Putamen (tissue), 1 donor: ENCODE measurements around the gene SIGLEC9.
A peak's percentile ranks its signal among the peaks of the same experiment; 100 is the strongest.

Source experiments
- DNase-seq: peaks from one replicate; pipeline ENCODE4 v3.0.0-alpha.2; 2016; ENCODE audit warnings: low spot score

The SIGLEC9 gene

GRCh38 chr19:51124729-51125128, at the start of gene SIGLEC9:
Gene SIGLEC9 (plus strand): TSS chr19:51124906. CDS start chr19:51124975, 69 bp downstream.
- DNase-seq = peak; percentile 29

- no peak for DNase-seq
Observed at GRCh38 chr19:51075998-51076397, 48.7 kb upstream of the SIGLEC9 start.

DNA sequence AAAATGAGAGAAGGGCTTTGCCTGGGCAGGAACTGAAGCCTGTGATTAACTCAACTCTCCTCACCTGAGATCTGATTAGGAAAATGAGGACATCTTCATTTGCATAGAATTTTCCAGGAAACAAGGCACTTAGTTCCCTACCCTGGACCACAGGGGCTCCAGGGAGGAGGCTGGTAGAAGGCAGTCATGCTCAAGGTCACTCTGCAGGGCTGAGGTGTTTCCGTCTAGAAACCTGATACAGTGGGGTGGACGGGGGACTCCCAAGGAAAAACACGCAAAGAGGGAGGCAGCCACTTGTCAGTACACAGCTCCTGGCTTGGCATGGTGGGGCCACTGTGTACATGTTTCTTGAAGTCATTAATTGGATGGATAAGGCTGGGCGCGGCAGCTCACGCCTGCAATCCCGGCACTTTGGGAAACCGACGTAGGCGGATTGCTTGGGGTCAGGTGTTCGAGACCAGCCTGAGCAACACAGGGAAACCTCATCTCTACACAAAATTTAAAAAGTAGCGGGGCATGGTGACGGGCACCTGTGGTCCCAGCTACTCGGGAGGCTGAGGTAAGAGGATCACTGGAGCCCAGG, 48.0 kb upstream of the SIGLEC9 start:
- DNase-seq = no peak

- no peak for DNase-seq
Observed at GRCh38 chr19:51078104-51078503, 46.6 kb upstream of the SIGLEC9 start.

GRCh38 chr19:51078731-51079130, 46.0 kb upstream of the SIGLEC9 start:
- DNase-seq = no peak

DNA sequence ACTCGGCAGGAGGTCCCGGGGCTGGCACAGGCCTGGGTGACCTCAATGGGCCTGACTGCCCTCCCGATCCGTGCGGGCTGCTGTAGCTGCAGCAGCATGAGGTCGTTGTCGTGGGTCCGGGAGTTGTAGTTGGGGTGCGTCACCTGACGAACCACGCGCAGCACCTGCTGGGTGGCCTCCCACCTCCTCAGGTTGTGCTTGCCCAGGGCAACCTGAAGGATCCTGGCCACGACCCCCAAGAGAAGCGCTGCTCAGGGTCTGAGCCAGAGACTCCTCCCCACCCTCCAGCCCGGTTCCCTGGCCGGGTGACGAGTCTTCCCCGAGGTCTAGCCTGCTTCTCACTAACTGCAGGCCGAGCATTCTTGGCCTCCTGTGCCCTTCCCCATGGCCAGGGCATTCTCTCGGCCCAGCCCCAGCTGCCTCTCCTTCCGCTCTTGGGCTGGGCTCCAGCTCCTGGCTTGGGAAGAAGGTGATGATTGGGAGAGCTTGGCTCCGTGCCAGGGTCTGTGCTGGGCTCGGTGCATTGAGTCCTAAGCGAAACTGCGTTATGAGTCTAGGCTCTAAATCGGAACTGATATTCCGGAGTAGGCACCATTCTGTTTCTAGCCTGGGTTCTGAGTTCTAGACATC, 45.1 kb upstream of the SIGLEC9 start:
- DNase-seq = no peak

GRCh38 chr19:51081476-51081875, 43.2 kb upstream of the SIGLEC9 start:
- no peak for DNase-seq

DNA sequence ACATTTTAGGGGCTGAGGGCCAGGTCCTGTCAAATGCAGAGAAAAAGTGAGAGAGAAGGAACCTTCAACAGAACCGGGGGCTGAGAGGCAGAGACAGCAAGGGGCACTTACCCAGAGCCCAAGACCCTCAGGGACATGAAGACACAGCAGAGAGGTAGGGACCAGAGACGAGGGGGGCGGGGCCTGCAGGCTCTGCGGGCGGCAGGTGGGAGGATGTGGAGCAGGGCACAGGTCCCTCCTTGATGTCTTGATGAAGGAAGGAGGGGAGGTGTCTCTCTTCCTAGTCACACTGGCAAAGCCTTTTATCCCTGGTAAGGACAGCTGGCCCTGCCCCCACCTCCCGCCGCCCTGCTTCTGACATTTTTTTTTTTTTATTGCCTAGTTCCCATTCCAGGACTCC, 42.1 kb upstream of the SIGLEC9 start, which contains the start of gene KLK14:
TSS of gene KLK14 (minus strand) at position 277 of the 400 bp plus-strand sequence. CDS start at position 4, 273 bp downstream.
- DNase-seq = no peak

DNA sequence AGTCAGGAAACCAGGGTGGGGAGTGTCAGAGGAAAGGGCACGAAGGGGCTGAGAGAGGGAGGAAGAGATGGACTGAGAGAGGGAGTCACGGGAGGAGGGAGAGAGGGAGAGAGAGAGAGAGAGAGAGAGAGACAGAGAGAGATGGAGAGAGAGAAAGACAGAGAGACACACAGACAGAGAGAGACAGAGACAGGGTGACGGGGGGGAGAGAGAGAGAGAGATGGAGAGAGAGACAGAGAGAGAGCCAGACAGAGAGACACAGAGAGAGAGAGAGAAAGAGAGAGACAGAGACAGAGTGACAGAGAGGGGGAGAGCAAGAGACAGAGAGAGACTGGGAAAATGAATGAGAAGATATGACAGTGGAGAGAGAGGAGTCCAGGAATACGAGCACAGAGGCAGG, 41.5 kb upstream of the SIGLEC9 start:
- no peak for DNase-seq

DNA sequence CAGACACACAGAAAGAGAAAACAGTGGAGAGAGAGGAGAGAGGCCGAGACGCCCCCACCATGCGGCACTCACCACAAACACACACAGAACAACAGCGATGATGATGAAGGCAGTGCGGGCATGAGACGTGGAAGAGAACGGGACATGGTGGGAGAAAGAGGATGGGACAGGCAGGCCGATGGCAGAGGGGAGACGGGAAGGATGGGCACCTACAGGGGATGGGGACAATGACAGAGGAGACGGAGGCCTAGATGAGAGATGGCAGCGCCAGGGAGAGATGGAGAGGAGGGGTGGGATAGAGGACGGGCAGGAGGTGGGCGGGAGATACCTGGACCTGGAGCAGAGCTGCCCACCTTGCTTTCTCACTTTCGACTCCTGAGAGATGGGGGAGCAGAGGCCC, 40.9 kb upstream of the SIGLEC9 start:
- DNase-seq = no peak

DNA sequence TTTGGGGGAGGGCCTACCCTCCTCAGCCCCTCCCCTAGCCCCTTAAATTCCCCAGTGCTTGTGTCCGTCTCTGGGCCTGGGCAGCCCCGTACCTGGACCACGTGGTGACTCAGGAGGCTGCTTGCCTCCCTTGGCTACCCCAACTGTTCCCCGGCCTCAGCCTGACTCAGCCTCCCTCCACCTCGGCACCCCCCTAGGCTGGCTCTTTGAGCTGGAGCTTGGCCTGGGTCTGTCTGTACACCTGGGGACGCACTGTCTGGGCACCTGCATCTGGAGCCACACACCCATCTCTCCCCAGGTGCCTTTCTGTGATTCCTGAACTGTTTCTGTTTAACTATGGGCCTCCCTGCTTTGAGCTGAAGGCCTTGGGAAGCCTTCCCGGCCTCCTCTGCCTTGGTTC, 40.2 kb upstream of the SIGLEC9 start:
- DNase-seq = no peak

- no peak for DNase-seq
Observed at GRCh38 chr19:51086153-51086850, 38.4 kb upstream of the SIGLEC9 start.

- DNase-seq = no peak
Observed at GRCh38 chr19:51089786-51090185, 34.9 kb upstream of the SIGLEC9 start.

GRCh38 chr19:51090471-51090870, 34.2 kb upstream of the SIGLEC9 start:
- no peak for DNase-seq

GRCh38 chr19:51091126-51091525, 33.6 kb upstream of the SIGLEC9 start:
- no peak for DNase-seq

- no peak for DNase-seq
Observed at GRCh38 chr19:51091895-51092873, 32.5 kb upstream of the SIGLEC9 start.

- DNase-seq = no peak
Observed at GRCh38 chr19:51093101-51093500, 31.6 kb upstream of the SIGLEC9 start.

- DNase-seq = no peak
Observed at GRCh38 chr19:51093510-51094345, 31.0 kb upstream of the SIGLEC9 start.

DNA sequence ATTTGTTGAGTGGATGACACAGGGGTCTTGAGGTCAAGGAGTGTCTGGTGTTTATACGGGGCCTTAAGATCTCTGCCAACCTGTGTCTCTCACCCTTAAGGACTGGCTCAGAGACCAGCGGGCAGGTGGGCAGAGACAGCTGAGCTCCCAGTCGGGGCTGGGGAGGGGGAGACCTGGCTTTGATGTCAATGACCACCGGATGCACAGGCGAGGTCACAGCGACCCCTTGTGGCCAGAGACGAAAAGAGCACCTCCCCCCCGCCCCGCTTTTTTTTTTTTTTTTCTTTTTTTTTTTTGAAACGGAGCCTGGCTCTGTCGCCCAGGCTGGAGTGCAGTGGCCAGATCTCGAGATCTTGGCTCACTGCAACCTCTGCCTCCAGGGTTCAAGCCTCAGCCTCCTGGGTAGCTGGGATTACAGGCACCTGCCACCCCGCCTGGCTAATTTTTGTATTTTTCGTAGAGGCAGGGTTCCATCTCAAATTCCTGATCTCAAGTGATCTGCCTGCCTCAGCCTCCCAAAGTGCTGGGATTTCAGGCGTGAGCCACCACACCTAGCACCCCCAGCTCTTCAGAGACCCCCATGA, 29.9 kb upstream of the SIGLEC9 start:
- no peak for DNase-seq

DNA sequence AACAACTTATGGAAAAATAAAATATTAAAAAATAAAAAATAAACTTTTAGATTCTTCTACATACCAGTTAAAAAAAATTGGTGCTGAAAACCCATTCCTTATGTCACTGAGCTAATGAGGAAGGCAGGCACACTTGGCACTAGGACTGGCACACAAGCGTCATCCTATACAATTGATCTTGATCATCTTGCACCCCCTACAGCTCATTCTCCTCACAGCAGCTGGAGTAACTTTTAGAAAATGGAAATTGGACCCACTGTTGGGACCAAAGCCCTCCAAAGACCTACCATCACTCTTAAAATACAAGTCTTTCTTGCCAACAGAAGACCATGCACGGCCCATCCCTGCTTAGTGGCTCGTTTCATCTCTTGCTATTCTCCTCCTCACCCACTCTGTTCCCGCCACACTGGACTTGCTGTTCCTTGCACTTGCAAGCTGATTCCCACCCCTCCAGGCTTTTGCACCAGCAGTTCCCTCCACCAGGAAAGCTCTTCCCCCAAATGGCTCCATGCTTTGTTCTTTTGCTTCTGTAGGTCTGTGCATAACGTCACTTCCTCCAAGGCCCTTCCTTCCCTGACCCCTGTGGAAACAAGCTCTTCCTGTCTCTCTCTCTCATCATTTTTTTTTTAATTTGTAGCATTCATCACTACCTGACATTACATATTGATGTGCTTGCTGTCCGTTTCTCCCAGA, 28.1 kb upstream of the SIGLEC9 start:
- no peak for DNase-seq
